Prostate gland (tissue), 2 donors: ENCODE data around the gene GZMM. TPM values are rescaled to one million over a fixed set of nuclear protein-coding genes. Genes with fewer than 3 reads are reported as not detected.

Source experiments
- DNase-seq: peaks from one replicate; pipeline ENCODE4 v3.0.0-alpha.2; 2019; ENCODE audit warnings: low spot score
- H3K27ac ChIP-seq, 2 donors: fragments of 200-600 bp; sonication (generic); 2 replicates each; pipeline ENCODE4 v1.5.1; 2017 to 2019
- H3K27me3 ChIP-seq: fragments of 200-600 bp; sonication (generic); replicated peaks from 2 replicates; pipeline ENCODE4 v1.5.1; 2019; ENCODE audit not compliant: insufficient read depth
- H3K36me3 ChIP-seq, 2 donors: fragments of 200-600 bp; sonication (generic); 1 replicate in 1 of 2; 2 replicates in 1 of 2; pipeline versions ENCODE4 v1.5.1 to v1.8.1; 2017 to 2019
- H3K4me1 ChIP-seq: fragments of 200-600 bp; sonication (generic); replicated peaks from 2 replicates; pipeline ENCODE4 v1.5.1; 2019
- H3K4me3 ChIP-seq, 2 donors: fragments of 200-600 bp; sonication (generic); 2 replicates each; pipeline ENCODE4 v1.5.1; 2017 to 2019
- H3K9me3 ChIP-seq: fragments of 200-600 bp; sonication (generic); 2 replicates; pipeline ENCODE4 v1.5.1; 2017
- CTCF ChIP-seq, 4 experiments: fragments of 200-600 bp in 2 of 4; fragments of 450-650 bp in 2 of 4; sonication (generic) in 2 of 4; IDR thresholded peaks; 1 replicate in 3 of 4; 2 replicates in 1 of 4; pipeline ENCODE4 v1.5.1; 2016 to 2019; ENCODE audit warnings: antibody characterized with exemption in 4 of 4, mild to moderate bottlenecking in 2 of 4, moderate library complexity in 2 of 4
- POLR2A ChIP-seq: fragments of 450-650 bp; IDR thresholded peaks from one replicate; pipeline ENCODE4 v1.6.1; 2016; ENCODE audit warnings: antibody characterized with exemption, mild to moderate bottlenecking
- POLR2AphosphoS5 ChIP-seq: sonication (generic); formaldehyde crosslinking; IDR thresholded peaks from one replicate; pipeline ENCODE4 v1.6.1; 2017; ENCODE audit warnings: antibody characterized with exemption
- WGBS: methylation state at CpG from one replicate; pipeline ENCODE4 v1.1.5; 2018; 5-methylcytosine and 5-hydroxymethylcytosine counted together
- intact Hi-C: fragments of 100-400 bp; cut with DNase I; formaldehyde crosslinking; loops from one replicate; pipeline ENCODE4 v1.14.2; 2022
- total RNA-seq, 2 donors: library from RNA; depleted of rRNA; stranded (reverse); fragments of >200 nt; gene quantifications; one replicate each; pipeline ENCODE4 v1.1.0, GENCODE V29; 2016

The GZMM gene
- total RNA-seq, 2 donors from 2014 or later: 0.68 TPM; not detected in 1

GRCh38 chr19:575527-576506 lies 32.0 kb downstream of the GZMM start:
- Histone ChIP-seq H3K27ac (no peak overlapping the region), H3K4me3 (peak overlapping the region in 1 of 2 donors; percentile 17), H3K9me3 (no peaks in the 10 kb centered on the region), H3K4me1 (peaks cover 18% of the 10 kb centered on the region), H3K36me3 (peaks cover 0 to 4% of the 10 kb centered on the region in 2 donors), H3K27me3 (no peaks in the 10 kb centered on the region)
- intact Hi-C loops: no loop called here
- TF ChIP-seq CTCF (IDR thresholded peaks at IDR 0.05): no peak
- no peak for TF ChIP-seq POLR2AphosphoS5
- TF ChIP-seq POLR2A: no peak
- DNase-seq: no peak
- WGBS: 49% methylated on average over 36 of the region's 38 CpGs

GRCh38 chr19:576768-577438 lies 33.0 kb downstream of the GZMM start:
- H3K4me1 ChIP-seq: peaks cover 18% of the 10 kb centered on the region
- no peak for DNase-seq
- no peak for TF ChIP-seq CTCF (IDR thresholded peaks at IDR 0.05)
- no peak for TF ChIP-seq POLR2AphosphoS5
- TF ChIP-seq POLR2A: no peak
- H3K27me3 ChIP-seq: no peaks in the 10 kb centered on the region
- H3K27ac ChIP-seq: no peak overlapping the region
- H3K9me3 ChIP-seq: no peaks in the 10 kb centered on the region
- intact Hi-C loops: no loop called here
- WGBS: 92% methylated on average over 28 of the region's 28 CpGs
- no peak overlapping the region for H3K4me3 ChIP-seq
- H3K36me3 ChIP-seq: peaks cover 5 to 12% of the 10 kb centered on the region in 2 donors

- DNase-seq: no peak
- no peaks in the 10 kb centered on the region for H3K9me3 ChIP-seq
- peaks cover 11 to 17% of the 10 kb centered on the region in 2 donors for H3K36me3 ChIP-seq
- no peak overlapping the region for H3K27ac ChIP-seq
- no peak overlapping the region for H3K4me3 ChIP-seq
- 86% methylated on average over 63 of the region's 66 CpGs for WGBS
- intact Hi-C loops: no loop called here
- H3K4me1 ChIP-seq: peaks cover 18% of the 10 kb centered on the region
- TF ChIP-seq POLR2A (no peak), POLR2AphosphoS5 (no peak), CTCF (IDR thresholded peaks at IDR 0.05) (no peak)
- no peaks in the 10 kb centered on the region for H3K27me3 ChIP-seq
These were observed 33.9 kb downstream of the GZMM start for GRCh38 chr19:577439-578392.

GRCh38 chr19:579111-579841 lies 35.4 kb downstream of the GZMM start:
- intact Hi-C loops: no loop called here
- WGBS: 90% methylated on average over 40 of the region's 46 CpGs
- no peak for DNase-seq
- H3K4me1 ChIP-seq: peaks cover 17% of the 10 kb centered on the region
- no peaks in the 10 kb centered on the region for H3K27me3 ChIP-seq
- TF ChIP-seq CTCF (IDR thresholded peaks at IDR 0.05) (no peak), POLR2A (no peak), POLR2AphosphoS5 (no peak)
- no peak overlapping the region for H3K4me3 ChIP-seq
- no peak overlapping the region for H3K27ac ChIP-seq
- H3K9me3 ChIP-seq: no peaks in the 10 kb centered on the region
- H3K36me3 ChIP-seq: peaks cover 11 to 21% of the 10 kb centered on the region in 2 donors
